Ovary (tissue), 9 donors: ENCODE data around the gene ANTXR1. TPM values are rescaled to one million over a fixed set of nuclear protein-coding genes. Genes with fewer than 3 reads are reported as not detected.
A peak's percentile ranks its signal among the peaks of the same experiment; 100 is the strongest.

ENCODE experiments used
- DNase-seq, 5 donors: peaks; one replicate each; pipeline ENCODE4 v3.0.0-alpha.2; 2019 to 2020
- H3K27ac ChIP-seq, 2 donors: fragments of 200-600 bp; one replicate each; pipeline versions ENCODE4 v1.5.1 to v1.8.0; 2019 to 2022
- H3K27me3 ChIP-seq: fragments of 200-600 bp; one replicate; pipeline ENCODE4 v1.8.0; 2022
- H3K36me3 ChIP-seq: fragments of 200-600 bp; sonication (generic); one replicate; pipeline ENCODE4 v1.5.1; 2019
- H3K4me1 ChIP-seq: one replicate; pipeline ENCODE4 v1.8.1; 2013; ENCODE audit warnings: mild to moderate bottlenecking, moderate library complexity; ENCODE audit not compliant: insufficient read depth
- H3K4me3 ChIP-seq: fragments of 200-600 bp; sonication (generic); one replicate; pipeline ENCODE4 v1.5.1; 2017
- H3K9me3 ChIP-seq, 2 donors: fragments of 200-600 bp in 1 of 2; sonication (generic) in 1 of 2; one replicate each; pipeline versions ENCODE4 v1.5.1 to v1.8.1; 2013 to 2019; ENCODE audit warnings: mild to moderate bottlenecking in 1 of 2, moderate library complexity in 1 of 2
- CTCF ChIP-seq, 3 donors: fragments of 450-650 bp in 2 of 3; fragments of 200-600 bp in 1 of 3; IDR thresholded peaks; one replicate each; pipeline versions ENCODE4 v1.5.1 to v1.8.0; 2016 to 2022; ENCODE audit warnings: antibody characterized with exemption in 3 of 3, mild to moderate bottlenecking in 1 of 3
- EP300 ChIP-seq: sonication (generic); formaldehyde crosslinking; IDR thresholded peaks from one replicate; pipeline ENCODE4 v1.6.1; 2017; ENCODE audit warnings: antibody characterized with exemption
- POLR2A ChIP-seq: fragments of 450-650 bp; IDR thresholded peaks from one replicate; pipeline ENCODE4 v1.6.1; 2017; ENCODE audit warnings: antibody characterized with exemption, mild to moderate bottlenecking, moderate library complexity
- WGBS, 3 donors: extraction: QIAGEN DNeasy Blood & Tissue Kit in 1 of 3; methylation state at CpG; one replicate each; pipeline versions ENCODE4 v1.1.5 to v1.1.7; 2013 to 2017; 5-methylcytosine and 5-hydroxymethylcytosine counted together
- intact Hi-C, 4 donors: fragments of 100-400 bp; cut with DNase I; formaldehyde crosslinking; loops; one replicate each; pipeline versions ENCODE4 v1.11.0 to v1.15.1; 2022 to 2023
- polyA plus RNA-seq, 2 donors: library from polyadenylated mRNA; stranded (reverse); fragments of 200-250 nt in 1 of 2; fragments of 350-450 nt in 1 of 2; fragmentation: Illumina TruSeq in 1 of 2; extraction: RNeasy Lipid Tissue Mini Kit (QIAGEN cat#74804) in 1 of 2; gene quantifications; one replicate each; pipeline ENCODE4 v1.2.3, GENCODE V29; 2013 to 2014
- total RNA-seq, 7 donors: library from RNA; depleted of rRNA in 2 of 7; stranded (reverse); fragments of >200 nt in 2 of 7; fragmentation: NEBNext Ultra II Directional in 3 of 7; extraction: Animal tissue kit (Norgen Biotek cat#: 25700) in 3 of 7; gene quantifications; one replicate each; pipeline versions ENCODE4 v1.1.0 to v1.2.4, GENCODE V29; 2016 to 2023
- donor health status: DM: no; HTN: no; CAD: no; lungs with moderate emphysema.
- donor health status: DM: no; HTN: no; CAD: no.
- donor health status: Bipolar disorder and iron deficiency.
- donor health status: DM: yes; HTN: yes; CAD: no.
- donor health status: DM: no; HTN: no; CAD: no.
- donor health status: DM: yes; HTN: yes; CAD: no.

Gene ANTXR1
- total and polyA plus RNA-seq, 9 donors: 73.0 to 276 (median 152) TPM

GRCh38 chr2:69076601-69077000 is 63.6 kb downstream of the ANTXR1 start:
- Histone ChIP-seq H3K27me3 (no peaks in the 10 kb centered on the region), H3K4me1 (peaks cover 7% of the 10 kb centered on the region), H3K36me3 (no peaks in the 10 kb centered on the region), H3K4me3 (no peak overlapping the region), H3K27ac (no peak overlapping the region), H3K9me3 (no peaks in the 10 kb centered on the region)
- whole genome bisulfite sequencing, 3 donors: 88 to 89% (median 89%) methylated on average over 2 of the region's 2 CpGs
- intact Hi-C loops: no loop called here
- no peak for TF ChIP-seq POLR2A
- TF ChIP-seq EP300: no peak
- no peak for TF ChIP-seq CTCF (IDR thresholded peaks at IDR 0.05)
- DNase-seq: no peak

DNA sequence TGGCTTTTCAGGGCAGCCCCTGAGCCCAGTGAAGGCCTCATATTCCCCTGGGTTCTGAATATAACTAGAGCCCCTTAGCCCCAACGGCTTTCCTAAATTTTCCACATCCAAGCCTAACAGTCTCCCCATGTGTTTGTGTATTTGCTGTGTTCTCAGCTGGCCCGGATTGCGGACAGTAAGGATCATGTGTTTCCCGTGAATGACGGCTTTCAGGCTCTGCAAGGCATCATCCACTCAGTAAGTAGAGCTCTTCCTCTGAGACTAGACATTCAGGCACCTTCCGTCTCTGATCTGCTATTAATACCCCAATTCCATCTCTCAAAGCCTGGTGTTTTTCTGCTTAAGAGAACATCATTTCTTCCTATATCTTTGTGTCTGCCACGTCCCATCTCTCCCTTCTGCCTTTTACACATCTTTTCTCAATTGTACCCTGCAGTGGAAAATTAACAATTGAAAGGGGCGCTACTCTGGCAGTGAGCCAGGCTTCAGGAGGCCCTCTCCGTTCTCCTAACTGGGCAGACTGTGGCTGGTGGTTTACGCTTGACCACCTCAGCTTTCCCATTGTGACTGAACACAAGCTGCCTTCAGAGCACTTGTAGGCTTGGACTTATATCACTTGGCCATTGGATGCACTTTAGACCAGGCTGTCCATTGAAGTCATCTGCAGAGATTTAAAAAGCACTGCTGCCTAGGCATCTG is 64.4 kb downstream of the ANTXR1 start:
- Histone ChIP-seq H3K4me1 (peaks cover 13% of the 10 kb centered on the region), H3K9me3 (no peaks in the 10 kb centered on the region), H3K27ac (no peak overlapping the region), H3K36me3 (no peaks in the 10 kb centered on the region), H3K4me3 (no peak overlapping the region), H3K27me3 (no peaks in the 10 kb centered on the region)
- DNase-seq: no peak
- WGBS, 3 donors: 87 to 93% (median 93%) methylated on average over 10 of the region's 10 CpGs
- intact Hi-C loops: no loop called here
- TF ChIP-seq EP300 (no peak), CTCF (IDR thresholded peaks at IDR 0.05) (no peak), POLR2A (no peak)

GRCh38 chr2:69080071-69080470 is 67.1 kb downstream of the ANTXR1 start:
- H3K9me3 ChIP-seq: no peaks in the 10 kb centered on the region
- TF ChIP-seq EP300 (no peak), POLR2A (no peak), CTCF (IDR thresholded peaks at IDR 0.05) (no peak)
- DNase-seq: no peak
- WGBS, 3 donors: 10 to 24% (median 10%) methylated on average over 4 of the region's 4 CpGs
- peak overlapping the region in 1 of 2 donors; percentile 50 for H3K27ac ChIP-seq
- no peak overlapping the region for H3K4me3 ChIP-seq
- intact Hi-C loops: loop anchor here in 1 of 4 donors (10.0 kb wide), 1 partner anchor 65 kb away; no protein-coding TSS in a partner anchor
- no peaks in the 10 kb centered on the region for H3K27me3 ChIP-seq
- no peaks in the 10 kb centered on the region for H3K36me3 ChIP-seq
- peaks cover 25% of the 10 kb centered on the region for H3K4me1 ChIP-seq

GRCh38 chr2:69081001-69081580 is 68.1 kb downstream of the ANTXR1 start:
- H3K27me3 ChIP-seq: no peaks in the 10 kb centered on the region
- no peak overlapping the region for H3K27ac ChIP-seq
- no peak for DNase-seq
- TF ChIP-seq EP300: no peak
- intact Hi-C loops: loop anchor here in 1 of 4 donors (10.0 kb wide), 1 partner anchor 64 kb away; no protein-coding TSS in a partner anchor
- WGBS, 3 donors: 94 to 99% (median 98%) methylated on average over 3 of the region's 3 CpGs
- no peaks in the 10 kb centered on the region for H3K9me3 ChIP-seq
- no peak overlapping the region for H3K4me3 ChIP-seq
- H3K4me1 ChIP-seq: peaks cover 28% of the 10 kb centered on the region
- no peaks in the 10 kb centered on the region for H3K36me3 ChIP-seq

- 77 to 91% (median 88%) methylated on average over 4 of the region's 4 CpGs for WGBS, 3 donors
- Histone ChIP-seq H3K36me3 (no peaks in the 10 kb centered on the region), H3K9me3 (no peaks in the 10 kb centered on the region), H3K27ac (peak overlapping the region in 1 of 2 donors; percentile 64), H3K4me3 (no peak overlapping the region), H3K27me3 (no peaks in the 10 kb centered on the region), H3K4me1 (peaks cover 31% of the 10 kb centered on the region)
- DNase-seq: no peak
- TF ChIP-seq EP300: no peak
- TF ChIP-seq CTCF (IDR thresholded peaks at IDR 0.05): no peak
- TF ChIP-seq POLR2A: no peak
- intact Hi-C loops: loop anchor here in 1 of 4 donors (10.0 kb wide), 1 partner anchor 63 kb away; no protein-coding TSS in a partner anchor
Measured at GRCh38 chr2:69081757-69082156, 68.8 kb downstream of the ANTXR1 start.
